Cerebellar nuclear complex (tissue), 1 donor: ENCODE data around the gene COL11A2.

Source experiments
- DNase-seq, 2 experiments: peaks; one replicate each; lab custom pipeline; 2025; lab: John Stamatoyannopoulos, UW

The COL11A2 gene

DNA sequence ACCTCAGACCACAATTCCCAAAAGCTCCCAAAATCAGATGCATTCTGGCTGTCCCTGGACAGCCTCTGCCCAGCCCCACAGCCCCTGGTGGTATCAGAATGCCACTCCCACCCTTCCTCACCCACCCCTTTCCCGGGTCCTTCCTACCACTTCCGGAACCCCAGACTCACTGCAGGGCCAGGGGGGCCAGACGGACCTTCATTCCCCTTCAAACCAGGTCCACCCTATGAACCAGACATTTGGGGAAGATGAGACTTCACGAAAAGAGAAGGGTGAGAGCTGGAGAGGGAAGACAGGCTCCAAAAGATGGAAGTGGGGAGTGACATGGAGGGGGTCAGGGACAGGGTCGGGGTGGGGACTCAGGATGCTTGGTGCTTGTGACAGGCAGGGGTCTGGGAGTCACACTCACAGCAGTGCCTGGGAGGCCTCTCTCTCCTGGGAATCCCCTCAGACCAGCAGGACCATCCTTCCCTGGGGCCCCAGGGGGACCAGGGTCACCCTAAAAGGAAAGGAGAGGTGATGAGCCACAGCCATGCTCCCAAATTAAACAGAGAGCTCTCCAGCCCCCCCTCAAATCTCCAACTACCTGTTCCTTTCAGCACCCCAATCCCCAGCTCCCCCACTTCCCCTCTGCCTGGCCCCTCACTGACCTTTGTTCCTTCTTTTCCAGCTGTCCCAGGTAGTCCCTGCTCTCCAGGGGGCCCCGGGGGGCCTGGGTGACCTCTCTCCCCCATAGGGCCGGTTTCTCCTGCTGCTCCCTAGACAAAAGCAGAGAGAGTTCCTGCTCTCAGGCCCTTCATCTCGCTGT is 20.2 kb downstream of the COL11A2 start:
- DNase-seq: no peak

DNA sequence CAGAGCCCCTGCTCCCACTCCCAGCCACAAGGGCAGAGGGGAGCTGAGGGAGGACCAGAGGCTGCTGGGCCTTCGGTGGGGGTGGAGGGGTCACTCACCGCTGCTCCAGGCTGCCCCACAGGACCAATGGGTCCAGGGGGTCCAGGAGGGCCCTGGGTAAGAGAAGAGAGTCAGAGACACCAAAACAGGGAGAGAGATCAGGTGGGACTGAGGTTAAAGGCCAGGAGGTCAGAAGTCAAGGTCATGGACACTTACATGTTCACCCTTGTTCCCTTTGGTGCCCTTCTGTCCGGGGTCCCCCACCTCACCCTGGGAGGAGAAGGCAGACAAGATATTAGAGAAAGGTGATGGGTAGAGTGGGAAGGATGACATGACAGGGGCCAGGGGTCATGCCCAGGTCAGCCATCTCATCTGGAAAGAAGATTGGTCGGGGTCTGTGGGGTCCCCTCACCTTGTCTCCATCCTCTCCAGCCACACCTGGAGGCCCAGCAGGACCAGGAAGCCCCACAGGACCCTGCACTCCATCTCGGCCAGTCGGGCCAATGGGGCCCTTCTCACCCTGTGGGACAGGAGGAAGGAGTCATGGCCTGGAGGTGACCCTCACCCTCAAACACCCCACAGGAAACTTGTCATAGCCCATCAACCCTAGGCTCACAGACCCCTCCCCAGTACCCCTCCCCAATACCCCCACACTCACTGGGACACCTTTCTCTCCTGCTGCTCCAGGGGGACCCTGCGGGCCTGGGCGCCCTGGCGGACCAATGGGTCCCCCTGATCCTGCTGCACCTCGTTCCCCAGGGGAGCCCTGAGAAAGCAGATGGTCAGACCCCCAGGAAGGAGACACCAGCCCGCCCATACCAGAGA is 21.0 kb downstream of the COL11A2 start:
- no peak for DNase-seq

DNA sequence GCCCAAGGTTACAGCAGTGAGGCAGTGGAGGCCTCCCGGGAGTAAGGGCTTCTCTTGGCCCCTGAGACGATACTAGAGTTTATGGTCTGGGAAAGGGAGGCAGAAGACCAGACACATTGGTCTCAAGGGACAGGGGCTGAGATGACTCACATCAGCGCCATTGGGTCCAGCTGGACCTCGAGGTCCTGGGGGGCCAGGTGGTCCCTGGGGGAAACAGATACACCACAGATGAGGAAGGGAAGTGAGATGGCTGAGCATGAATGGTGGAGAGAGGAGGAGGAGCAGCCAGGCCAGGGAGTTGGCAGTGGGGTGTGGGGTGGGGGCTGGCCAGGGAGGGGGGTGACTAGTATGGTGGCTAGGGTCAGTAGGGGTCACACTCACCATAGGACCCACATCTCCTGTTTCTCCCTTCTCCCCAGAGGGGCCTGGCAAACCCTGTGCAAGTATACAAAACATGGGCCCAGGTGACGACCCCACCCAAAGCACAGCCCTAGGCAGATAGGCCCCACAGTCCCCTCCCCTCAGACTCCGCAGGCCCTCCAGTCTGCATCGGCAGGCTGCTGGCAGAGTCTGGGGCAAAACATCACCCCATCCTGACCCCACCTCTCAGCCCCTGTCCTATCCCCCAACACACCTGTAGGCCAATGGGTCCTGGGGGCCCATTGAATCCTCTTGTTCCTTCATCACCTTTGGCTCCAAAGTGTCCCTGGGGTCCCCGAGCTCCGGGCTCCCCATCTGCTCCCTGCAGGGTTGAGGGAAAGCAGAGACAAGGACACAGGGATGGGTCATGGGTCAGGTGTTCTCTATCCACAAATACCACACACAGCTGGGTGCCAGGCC is 21.9 kb downstream of the COL11A2 start:
- no peak for DNase-seq

DNA sequence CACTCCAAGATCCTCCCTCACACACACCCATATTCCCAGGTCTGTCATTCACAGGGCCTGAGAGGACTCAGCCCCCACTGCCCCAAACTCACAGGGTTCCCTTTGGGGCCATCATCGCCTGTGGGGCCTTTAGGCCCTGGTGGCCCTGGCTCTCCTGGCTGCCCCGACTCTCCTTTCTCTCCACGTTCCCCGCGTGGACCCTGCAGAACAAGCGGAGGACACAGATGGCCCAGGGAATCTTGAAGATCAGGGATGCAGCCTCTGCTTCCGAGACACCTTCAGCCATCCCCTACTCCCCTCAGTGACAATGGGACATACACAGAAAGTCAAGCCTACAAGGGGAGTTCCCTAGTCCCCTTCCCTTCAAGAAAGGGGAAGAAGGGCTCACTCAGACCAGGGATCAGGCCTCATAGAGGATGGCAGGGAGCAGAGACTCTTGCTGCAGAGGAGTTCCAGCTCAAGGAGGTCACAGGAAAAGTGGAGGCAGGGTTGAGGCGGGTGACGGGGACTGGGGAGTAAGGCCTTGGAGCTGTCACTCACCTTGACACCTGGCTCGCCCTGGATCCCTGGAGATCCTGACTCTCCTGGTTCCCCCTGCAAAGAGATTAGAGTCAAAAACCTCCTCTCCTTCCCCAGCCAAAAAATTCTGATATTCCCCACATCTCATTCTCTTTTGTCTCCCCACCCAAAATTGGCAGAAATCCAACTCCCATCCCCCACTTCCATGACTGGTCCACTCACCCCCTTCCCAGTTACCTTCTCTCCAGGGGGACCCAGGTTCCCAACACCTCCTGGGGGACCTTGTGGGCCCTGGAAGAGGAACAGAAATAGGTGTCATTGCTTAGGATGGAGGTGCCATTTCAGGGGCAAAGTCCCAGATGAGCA is 22.7 kb downstream of the COL11A2 start:
- no peak for DNase-seq

DNA sequence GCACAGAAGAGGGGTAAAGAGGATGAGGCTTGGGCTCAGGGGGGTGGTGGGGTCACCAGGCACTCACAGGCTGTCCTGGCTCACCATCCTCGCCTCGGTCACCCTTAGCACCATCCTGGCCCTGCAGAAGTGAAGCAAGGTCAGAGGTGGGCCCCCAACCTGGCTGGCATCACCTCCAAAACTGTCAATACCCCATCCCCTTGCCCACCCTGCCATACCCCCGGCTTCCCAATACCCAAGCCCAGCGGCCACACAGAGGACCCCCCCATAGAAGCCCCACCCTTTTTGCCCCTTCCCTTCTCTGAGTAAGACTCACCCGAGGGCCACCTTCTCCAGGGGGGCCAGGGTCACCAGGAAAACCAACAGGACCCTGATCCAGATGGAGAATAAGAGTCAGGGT is 23.6 kb downstream of the COL11A2 start:
- DNase-seq: no peak

DNA sequence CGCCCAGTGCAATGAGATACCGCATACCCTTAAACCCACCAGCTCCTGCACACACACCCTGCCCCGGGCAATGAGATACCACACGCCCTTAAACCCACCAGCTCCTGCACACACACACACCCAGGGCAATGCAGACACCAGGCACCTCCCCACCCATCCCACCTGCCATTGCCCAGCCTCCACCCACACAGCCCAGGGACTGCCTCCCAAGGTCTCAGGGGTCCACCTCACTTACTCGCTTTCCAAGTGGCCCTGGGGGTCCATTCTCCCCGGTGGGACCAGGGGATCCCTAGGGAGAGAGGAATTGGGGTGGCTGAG is 24.0 kb downstream of the COL11A2 start:
- DNase-seq: no peak

DNA sequence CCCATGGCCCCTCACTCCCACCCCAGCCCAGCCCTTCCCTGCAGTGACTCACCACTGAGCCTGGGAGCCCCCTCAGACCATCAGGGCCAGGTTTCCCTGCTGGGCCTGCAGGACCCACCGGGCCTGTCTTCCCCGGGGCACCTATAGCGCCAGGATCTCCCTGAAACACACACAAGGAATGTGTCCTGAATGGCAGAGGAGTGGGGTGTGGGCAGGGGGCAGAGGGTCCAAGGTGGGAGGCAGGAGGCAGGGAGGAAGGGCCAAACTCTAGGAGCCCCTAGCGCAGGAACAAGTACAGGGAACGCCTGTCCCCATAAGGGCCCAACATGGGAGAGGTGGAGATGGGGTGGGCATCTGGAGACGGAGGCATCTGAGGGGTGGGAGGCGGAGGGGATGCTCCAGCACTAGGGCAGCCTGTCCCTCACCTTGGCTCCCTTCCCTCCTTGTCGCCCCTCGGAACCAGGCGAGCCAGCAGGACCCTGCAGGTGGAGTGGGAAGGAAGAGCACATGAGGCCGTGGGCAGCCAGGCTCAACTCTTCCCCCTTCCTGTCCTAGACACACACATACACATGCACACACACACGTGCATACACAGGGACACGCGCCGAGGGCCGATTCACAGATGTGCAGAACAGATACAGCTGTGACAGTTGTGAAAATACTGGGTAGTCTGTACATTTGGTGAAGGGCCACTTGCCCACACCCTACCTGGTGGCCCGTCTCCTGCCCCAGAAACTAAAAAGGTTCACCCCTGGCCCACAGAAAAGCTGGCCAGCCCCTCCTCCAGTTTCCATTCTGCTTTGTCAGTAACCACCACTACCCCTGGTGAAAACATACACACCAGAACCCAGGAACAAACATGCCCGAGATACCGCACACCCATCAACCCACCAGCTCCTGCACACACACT is 24.6 kb downstream of the COL11A2 start:
- no peak for DNase-seq

DNA sequence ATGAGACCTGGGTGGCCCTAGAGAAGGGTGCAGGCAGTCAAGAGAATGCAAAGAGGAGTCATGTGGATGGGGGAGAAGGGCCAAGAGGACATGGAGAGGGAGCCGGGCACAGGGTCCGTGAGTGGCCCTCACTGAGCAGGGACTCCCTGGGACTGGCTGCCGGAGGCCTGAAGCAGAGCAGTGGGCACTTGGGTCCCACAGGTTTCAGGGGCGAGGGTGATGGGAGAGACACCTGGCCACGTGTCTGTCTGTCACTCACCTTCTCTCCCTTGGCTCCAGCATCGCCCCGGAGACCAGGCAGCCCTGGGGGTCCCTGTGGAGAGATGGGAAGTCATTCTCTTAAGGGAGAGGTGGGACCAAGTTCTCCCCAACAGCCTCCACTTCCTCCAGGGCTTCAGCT is 25.5 kb downstream of the COL11A2 start:
- no peak for DNase-seq

DNA sequence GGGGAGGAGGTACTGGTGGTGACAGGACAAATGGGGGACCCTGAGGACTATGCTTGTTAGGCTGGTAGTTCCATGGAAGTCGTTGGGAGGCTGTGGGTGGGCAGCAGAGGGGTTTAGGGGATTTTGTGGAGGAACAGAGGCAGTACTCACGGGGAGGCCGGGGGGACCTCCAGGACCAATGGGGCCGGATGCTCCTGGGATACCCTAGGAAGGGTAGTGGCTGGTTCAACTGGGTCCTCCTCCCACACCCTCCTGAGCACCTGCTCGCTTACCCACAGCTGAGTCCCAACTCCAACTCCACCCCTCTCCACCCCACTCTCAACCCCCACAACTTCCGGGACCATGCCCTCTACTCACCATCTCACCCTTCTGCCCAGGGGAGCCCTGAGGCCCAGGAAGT is 25.9 kb downstream of the COL11A2 start:
- no peak for DNase-seq

DNA sequence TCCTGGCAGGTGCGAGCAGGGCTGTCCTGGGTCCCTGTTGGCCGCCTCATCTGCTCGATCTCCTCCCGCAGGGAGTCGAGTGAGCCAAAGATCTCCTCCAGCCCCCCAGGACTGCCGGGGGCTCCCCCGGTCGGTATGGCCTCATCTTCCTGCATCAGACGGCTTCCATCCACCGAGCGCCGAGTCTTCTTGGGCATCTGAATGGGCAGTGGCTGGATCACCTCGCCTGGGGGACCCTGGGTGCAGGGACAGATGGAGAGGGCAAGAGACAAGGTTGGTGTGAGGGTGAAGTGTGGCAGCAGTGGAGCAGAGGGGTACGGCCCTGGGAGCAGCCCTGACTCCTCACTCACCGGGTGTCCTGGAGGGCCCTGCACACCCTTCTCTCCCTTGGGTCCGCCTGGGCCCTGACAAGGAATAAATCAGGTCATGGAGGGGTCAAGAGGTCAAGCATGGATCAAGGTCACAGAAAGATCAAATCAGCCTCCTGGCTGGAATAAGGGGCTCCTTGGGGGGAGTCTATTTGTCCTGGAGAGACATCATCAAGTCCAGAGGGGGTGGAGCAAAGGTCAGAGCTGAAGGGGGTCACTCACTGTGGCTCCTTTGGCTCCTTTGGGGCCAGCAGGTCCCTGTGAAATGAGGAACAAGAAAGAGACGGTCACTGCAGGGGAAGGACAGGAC is 26.5 kb downstream of the COL11A2 start:
- no peak for DNase-seq

DNA sequence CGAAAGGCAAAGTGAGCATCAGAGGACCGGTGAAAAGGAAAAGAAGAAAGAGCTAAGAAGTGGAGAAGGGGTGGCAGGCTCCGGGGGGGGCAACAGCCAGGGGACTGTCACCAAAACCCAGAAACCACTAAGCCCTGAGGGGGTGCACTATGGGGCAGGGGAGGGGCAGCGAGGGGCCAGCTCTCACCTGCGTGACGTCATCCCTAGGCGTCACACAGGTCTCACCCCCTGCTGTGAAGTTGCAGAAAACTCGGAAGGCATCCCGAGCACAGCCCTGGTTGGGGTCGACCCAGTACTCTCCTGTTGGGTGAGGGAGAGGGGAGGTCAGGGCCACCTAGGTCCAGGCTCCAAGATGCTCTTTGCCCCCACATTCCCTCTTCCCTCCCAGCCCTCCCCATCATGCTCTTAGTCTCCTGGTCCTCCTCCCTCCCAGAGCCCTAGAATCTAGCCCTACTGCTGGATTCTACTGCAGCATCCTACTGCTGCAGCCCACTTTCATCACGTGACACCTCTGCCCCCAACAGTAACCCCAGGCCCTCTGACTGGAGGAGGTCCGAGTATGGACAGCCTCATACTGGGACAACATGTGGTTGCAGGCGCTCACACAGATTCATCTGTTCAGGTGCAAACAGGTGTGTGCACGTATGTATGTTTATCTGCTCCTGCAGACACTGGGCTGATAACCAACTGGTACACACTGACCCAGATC is 27.4 kb downstream of the COL11A2 start:
- no peak for DNase-seq

DNA sequence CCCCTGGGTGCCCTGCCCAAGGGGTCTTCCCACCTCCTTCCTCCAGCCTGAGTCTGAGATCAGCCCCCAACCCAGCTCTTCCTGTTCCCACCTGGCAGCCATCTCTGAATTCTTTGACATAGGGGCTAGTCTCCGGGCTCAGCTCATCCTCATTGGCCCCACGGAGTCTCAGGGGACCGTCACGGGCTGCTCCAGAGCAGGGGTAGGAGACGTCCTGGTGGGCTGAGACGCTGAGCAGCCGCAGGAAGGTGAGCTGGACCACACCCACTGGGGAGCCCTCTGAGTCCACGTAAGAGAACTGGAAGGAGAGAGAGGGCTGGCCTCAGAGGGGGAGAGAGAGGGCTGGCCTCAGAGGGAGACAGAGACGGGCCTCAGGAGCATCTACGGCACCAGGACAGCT is 28.1 kb downstream of the COL11A2 start:
- DNase-seq: no peak

DNA sequence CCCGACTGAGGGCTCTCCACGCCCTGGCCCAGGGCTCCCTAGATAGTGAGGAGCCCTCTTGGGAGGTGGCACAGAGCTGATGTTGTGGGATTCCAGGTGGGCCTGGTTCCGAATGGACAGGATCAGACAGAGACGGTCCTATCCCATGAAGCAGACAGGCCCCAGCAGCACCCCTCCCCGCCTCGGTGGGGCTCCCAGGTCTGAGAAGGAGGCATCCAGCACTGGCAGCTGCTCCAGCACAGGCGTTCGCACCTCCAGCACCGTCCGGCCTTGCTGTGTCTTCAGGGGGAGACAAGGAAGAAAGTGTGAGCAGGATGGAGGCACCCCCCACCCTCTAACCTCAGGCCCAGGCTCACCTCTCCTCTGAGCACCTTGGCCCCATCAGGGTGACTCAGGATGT is 28.7 kb downstream of the COL11A2 start:
- no peak for DNase-seq

DNA sequence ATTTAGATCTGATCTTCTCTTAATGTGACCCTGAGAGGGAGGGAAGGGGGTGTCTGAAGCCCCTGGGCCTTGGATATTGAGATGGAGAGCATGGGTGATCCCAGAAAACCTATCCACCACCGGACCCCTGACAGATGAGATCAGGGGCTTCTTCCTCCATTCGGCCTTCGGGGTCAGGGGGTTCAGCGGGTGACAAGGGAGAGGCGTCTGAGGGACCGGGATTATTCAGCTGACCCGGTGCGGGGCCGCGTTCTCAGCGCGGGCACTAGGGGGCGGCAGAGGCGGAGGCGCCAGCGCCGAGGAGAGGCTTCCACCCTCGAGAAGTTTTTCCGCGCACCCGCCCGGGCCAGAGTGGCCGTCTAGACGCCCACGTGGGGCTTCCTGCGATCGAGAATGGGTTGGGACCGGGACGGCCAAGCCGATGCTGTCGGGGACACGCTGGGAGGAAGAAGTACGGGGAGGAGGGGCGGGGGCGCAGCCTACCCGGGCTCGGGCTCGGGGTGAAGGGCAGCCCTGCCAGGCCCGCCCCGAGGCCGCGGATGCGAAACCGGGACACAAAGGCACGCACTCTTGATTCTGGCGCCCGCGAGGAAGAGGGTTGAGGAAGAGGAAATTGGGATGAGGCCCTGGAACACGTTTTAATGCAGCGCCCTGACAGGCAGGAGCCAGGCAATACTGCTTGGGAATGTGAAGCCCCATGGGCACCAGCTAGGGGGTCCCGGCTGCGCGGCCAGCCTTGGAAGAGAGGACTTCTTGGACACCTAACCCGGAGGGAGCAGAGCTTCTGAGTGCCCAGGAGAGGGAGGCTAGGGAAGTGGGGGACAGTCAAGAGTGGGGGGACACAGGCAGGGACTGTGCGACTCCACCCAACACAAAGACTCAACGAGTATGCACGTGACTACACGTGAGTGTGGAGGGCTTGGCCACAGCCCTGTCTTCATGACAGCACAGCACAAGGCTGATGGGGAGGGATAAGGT is 30.6 kb downstream of the COL11A2 start:
- DNase-seq: no peak

DNA sequence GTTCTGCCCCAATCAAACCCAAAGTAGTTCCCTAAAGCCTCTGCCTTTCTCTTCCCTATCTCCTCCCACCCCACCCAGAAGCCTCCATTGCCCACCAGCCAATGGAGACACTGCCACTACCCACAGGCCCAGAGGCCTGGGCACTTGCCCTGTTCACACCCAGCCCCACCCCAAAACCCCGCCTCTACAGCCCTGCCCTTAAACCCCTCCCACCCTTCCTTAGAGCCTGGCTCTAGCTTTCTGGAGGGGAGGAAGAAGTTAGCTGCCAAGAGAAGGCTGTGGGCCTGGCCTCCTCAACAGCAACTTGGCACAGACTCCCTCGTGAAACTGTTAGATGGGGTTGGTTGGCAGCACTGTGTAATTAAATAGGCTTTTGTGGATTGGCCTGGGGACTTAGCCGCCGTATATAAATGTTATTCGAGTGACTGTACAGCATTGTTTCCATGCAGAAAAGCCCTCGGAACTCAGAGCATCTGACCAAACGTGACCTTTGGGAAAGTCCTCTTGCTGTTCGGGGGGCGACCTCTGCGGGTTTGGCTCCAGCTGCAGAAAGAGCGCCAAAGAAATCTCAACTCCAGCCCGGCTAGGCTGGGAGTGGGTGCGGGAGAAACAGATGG is 31.4 kb downstream of the COL11A2 start:
- DNase-seq: no peak

DNA sequence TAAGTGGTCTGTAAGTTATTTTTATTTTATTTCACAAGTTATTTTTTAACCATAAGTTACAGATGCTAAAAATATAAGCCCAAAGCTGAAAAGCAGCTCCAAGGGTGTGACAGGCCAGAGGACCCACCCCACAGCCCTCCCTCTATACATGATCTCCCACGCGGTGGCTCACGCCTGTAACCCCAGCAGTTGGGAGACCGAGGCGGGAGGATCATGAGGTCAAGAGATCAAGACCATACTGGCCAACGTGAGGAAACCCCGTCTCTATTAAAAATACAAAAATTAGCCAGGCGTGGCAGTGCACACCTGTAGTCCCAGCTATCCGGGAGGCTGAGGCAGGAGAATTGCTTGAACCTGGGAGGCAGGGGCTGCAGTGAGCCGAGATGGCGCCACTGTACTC is 32.2 kb downstream of the COL11A2 start:
- DNase-seq: no peak

DNA sequence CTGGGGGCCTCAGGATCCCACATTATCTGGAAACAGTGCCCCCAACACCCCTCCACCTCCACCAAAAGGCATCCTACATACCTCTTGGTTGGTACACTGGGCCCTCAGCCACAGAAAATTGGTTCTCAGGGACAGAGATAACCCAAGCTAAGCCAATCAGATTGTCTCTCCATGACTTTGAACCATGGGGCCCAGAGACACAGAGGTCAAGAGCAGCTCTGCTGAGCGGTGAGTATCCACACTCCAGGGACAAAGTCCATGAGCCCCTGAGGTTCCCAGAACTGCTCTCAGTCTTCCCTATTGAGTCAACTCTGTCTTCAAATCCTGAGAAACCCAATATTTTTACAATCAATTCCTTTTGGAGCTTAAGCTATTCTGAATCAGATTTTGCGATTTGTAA is 35.3 kb downstream of the COL11A2 start:
- no peak for DNase-seq

DNA sequence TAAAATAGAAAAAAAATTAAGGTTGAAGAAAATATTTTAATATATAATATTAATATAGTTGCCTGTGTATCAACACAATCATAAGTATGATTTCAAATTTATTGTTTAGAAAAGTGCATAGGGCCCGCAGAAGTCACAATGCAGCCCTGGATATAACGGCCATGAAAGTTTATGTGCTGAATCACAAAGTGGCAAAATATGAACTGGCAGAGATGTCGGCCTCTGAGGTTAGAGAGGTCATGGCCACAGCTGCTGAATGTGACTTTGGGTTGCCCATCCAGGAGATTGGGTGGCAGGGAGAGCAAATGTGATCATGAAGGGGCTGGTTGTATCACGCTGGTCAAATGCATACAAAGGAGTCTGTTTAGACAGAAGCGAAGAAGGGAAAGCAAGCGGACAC is 35.7 kb downstream of the COL11A2 start:
- DNase-seq: no peak
